Esophagus squamous epithelium (tissue), 4 donors: Measurements from ENCODE around the gene LRRC57.

ENCODE experiments used
- POLR2A ChIP-seq, 4 donors: fragments of 450-650 bp; IDR thresholded peaks; one replicate each; pipeline ENCODE4 v1.6.1; 2017; ENCODE audit warnings: antibody characterized with exemption in 4 of 4, mild to moderate bottlenecking in 4 of 4, moderate library complexity in 3 of 4
- TF ChIP-seq, protein P1 (sequence below), 6 experiments: fragments of 450-650 bp in 4 of 6; fragments of 200-600 bp in 2 of 6; sonication (generic) in 2 of 6; IDR thresholded peaks; one replicate each; pipeline ENCODE4 v1.5.1; 2016 to 2019; ENCODE audit warnings: antibody characterized with exemption in 6 of 6, mild to moderate bottlenecking in 4 of 6, moderate library complexity in 4 of 6

DNA sequence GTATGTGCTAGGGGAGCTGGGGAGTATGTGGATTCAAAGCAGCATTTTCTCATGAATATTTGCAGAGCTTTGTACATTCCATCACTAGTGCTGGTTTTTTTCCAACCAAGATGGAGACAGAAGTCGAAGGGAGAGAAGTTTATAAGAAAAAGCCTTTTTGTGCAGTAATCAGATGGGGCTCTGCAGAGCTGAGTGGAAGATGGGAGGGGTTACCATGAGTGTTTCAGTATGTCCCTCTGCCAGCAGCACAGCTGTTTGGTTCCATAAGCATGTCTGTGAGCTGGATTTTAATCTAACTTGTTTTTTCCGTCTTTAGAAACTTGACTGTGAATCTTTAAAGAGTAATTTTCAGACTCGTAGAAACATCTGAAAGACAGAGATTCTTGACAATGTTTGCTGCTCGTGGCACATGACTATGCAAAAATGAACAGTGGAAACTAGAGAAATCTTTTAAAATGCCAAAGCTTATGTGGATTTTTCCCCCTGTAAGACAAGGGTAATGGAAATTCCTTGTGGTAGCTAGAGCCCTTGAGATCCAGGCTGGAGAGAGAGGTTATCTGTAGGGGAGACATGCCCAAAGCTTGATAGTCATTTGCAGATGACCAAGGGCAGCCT, 47.1 kb upstream of the LRRC57 start:
- no peak for TF ChIP-seq POLR2A (IDR thresholded peaks at IDR 0.05)
- TF ChIP-seq, protein P1, sequence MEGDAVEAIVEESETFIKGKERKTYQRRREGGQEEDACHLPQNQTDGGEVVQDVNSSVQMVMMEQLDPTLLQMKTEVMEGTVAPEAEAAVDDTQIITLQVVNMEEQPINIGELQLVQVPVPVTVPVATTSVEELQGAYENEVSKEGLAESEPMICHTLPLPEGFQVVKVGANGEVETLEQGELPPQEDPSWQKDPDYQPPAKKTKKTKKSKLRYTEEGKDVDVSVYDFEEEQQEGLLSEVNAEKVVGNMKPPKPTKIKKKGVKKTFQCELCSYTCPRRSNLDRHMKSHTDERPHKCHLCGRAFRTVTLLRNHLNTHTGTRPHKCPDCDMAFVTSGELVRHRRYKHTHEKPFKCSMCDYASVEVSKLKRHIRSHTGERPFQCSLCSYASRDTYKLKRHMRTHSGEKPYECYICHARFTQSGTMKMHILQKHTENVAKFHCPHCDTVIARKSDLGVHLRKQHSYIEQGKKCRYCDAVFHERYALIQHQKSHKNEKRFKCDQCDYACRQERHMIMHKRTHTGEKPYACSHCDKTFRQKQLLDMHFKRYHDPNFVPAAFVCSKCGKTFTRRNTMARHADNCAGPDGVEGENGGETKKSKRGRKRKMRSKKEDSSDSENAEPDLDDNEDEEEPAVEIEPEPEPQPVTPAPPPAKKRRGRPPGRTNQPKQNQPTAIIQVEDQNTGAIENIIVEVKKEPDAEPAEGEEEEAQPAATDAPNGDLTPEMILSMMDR (IDR thresholded peaks at IDR 0.05), result no peak
